HepG2 (cell line): ENCODE results near the gene RAB3D. TPM values are rescaled to one million over a fixed set of nuclear protein-coding genes. Genes with fewer than 3 reads are reported as not detected.

Experiments
- AHDC1 ChIP-seq: sonication (generic); formaldehyde crosslinking; IDR thresholded peaks from 2 replicates; pipeline ENCODE4 v1.5.1; 2020; ENCODE audit warnings: mild to moderate bottlenecking, missing genetic modification reagents, borderline replicate concordance
- HOXA7 ChIP-seq: sonication (generic); formaldehyde crosslinking; IDR thresholded peaks from 2 replicates; pipeline ENCODE4 v1.8.1; 2022; ENCODE audit warnings: mild to moderate bottlenecking, missing genetic modification reagents, moderate library complexity
- KDM1A ChIP-seq: IDR thresholded peaks from 2 replicates; pipeline ENCODE4 v1.6.1; 2016; ENCODE audit warnings: missing compliant biosample characterization
- KLF9 ChIP-seq: IDR thresholded peaks from 2 replicates; pipeline ENCODE4 v1.6.1; 2016; ENCODE audit warnings: low read depth
- KMT2A ChIP-seq: sonication (generic); formaldehyde crosslinking; IDR thresholded peaks from 2 replicates; pipeline ENCODE4 v1.4.0; 2020; ENCODE audit warnings: missing genetic modification reagents
- MIXL1 ChIP-seq: IDR thresholded peaks from 2 replicates; pipeline ENCODE4 v1.6.1; 2016
- ONECUT2 ChIP-seq: sonication (generic); formaldehyde crosslinking; IDR thresholded peaks from 2 replicates; pipeline ENCODE4 v1.4.0; 2020; ENCODE audit warnings: missing genetic modification reagents
- PAX8 ChIP-seq: sonication (generic); formaldehyde crosslinking; IDR thresholded peaks from 2 replicates; pipeline ENCODE4 v1.8.0; 2022; ENCODE audit warnings: mild to moderate bottlenecking, missing genetic modification reagents, borderline replicate concordance
- PPARG ChIP-seq: conservative IDR thresholded peaks from 2 replicates; pipeline ENCODE4 v1.6.1; 2016; ENCODE audit warnings: missing biosample characterization, missing genetic modification reagents
- SNAPC5 ChIP-seq: sonication (generic); formaldehyde crosslinking; IDR thresholded peaks from 2 replicates; pipeline ENCODE4 v1.8.1; 2023; ENCODE audit warnings: mild to moderate bottlenecking, missing genetic modification reagents, borderline replicate concordance
- U2AF1 ChIP-seq: fragments of 200-400 bp; formaldehyde crosslinking; optimal IDR thresholded peaks from 2 replicates; pipeline ENCODE3; 2017; ENCODE audit warnings: mild to moderate bottlenecking, low read depth, low read length
- ZBTB43 ChIP-seq: sonication (generic); formaldehyde crosslinking; conservative IDR thresholded peaks from 2 replicates; pipeline ENCODE4 v1.4.0; 2020; ENCODE audit warnings: missing genetic modification reagents
- ZBTB49 ChIP-seq: sonication (generic); formaldehyde crosslinking; IDR thresholded peaks from 2 replicates; pipeline ENCODE4 v1.4.0; 2020; ENCODE audit warnings: missing genetic modification reagents, borderline replicate concordance
- ZNF205 ChIP-seq: IDR thresholded peaks from 2 replicates; pipeline ENCODE4 v1.6.1; 2018; ENCODE audit warnings: missing biosample characterization, missing genetic modification reagents
- ZNF446 ChIP-seq: sonication (generic); formaldehyde crosslinking; IDR thresholded peaks from 2 replicates; pipeline ENCODE4 v1.5.0; 2020; ENCODE audit warnings: mild to moderate bottlenecking, missing genetic modification reagents
- ZNF580 ChIP-seq: IDR thresholded peaks from 2 replicates; pipeline ENCODE4 v1.6.1; 2016; ENCODE audit warnings: low read depth, borderline replicate concordance
- ZNF652 ChIP-seq: IDR thresholded peaks from 2 replicates; pipeline ENCODE4 v1.6.1; 2016; ENCODE audit warnings: low read depth, borderline replicate concordance
- ZSCAN5A ChIP-seq: sonication (generic); formaldehyde crosslinking; IDR thresholded peaks from 2 replicates; pipeline ENCODE4 v1.8.0; 2022; ENCODE audit warnings: mild to moderate bottlenecking, missing genetic modification reagents, borderline replicate concordance
- polyA plus RNA-seq, 8 experiments: library from polyadenylated mRNA; depleted of rRNA in 3 of 8; stranded (reverse) in 7 of 8; unstranded in 1 of 8; fragments of >200 nt; fragmentation: Illumina TruSeq in 4 of 8; extraction: Trizol in 4 of 8; gene quantifications; 2 replicates each; pipeline versions ENCODE4 v1.2.1 to v1.2.3, GENCODE V29; 2011 to 2016; ENCODE audit warnings: low read depth in 4 of 8, missing spikeins in 1 of 8, mixed read lengths in 1 of 8; ENCODE audit not compliant: insufficient read depth in 1 of 8
- total RNA-seq, 5 experiments: library from RNA; depleted of rRNA; stranded (reverse); fragments of >200 nt; fragmentation: Illumina TruSeq; extraction: Trizol; gene quantifications; 2 replicates each; pipeline ENCODE4 v1.2.3, GENCODE V29; 2016; ENCODE audit warnings: low read depth in 1 of 5

Gene RAB3D
- total and polyA plus RNA-seq, 2 of the 13 experiments (the other 11 are each of a cell fraction or from before 2014, with no cell fraction given) = 2.0 to 16.1 TPM

- TF ChIP-seq SNAPC5 (CRISPR knock-in tag) = no peak
- TF ChIP-seq ZNF205 (CRISPR knock-in tag) = no peak
- no peak for TF ChIP-seq PAX8 (CRISPR knock-in tag)
- TF ChIP-seq HOXA7 (CRISPR knock-in tag) = no peak
- no peak for TF ChIP-seq KLF9
- no peak for TF ChIP-seq KMT2A (CRISPR knock-in tag)
- TF ChIP-seq ZNF580 = no peak
- peak; percentile 15; the same call in 1 of the 2 replicates for TF ChIP-seq KDM1A
- 0 out of 2 replicates have a peak, but pooled peaks have one; percentile 19 for TF ChIP-seq ZSCAN5A
- TF ChIP-seq ZNF652 (CRISPR knock-in tag) = no peak
- TF ChIP-seq PPARG (CRISPR knock-in tag) = no peak
- no peak for TF ChIP-seq ZBTB49 (CRISPR knock-in tag)
- TF ChIP-seq ZBTB43 (CRISPR knock-in tag) = 0 out of 2 replicates have a peak, but pooled peaks have one; percentile 48
- no peak for TF ChIP-seq U2AF1
- TF ChIP-seq ZNF446 (CRISPR knock-in tag) = no peak
- TF ChIP-seq ONECUT2 (CRISPR knock-in tag) = no peak
- TF ChIP-seq AHDC1 (CRISPR knock-in tag) = no peak
- TF ChIP-seq MIXL1 (CRISPR knock-in tag) = peak; percentile 99
These were observed 15.3 kb downstream of the RAB3D start (continued) for GRCh38 chr19:11324079-11324661.
